ENCODE results near the gene LTBP1. TPM values are rescaled to one million over a fixed set of nuclear protein-coding genes. Genes with fewer than 3 reads are reported as not detected.

Gene LTBP1
- total RNA-seq, 1 experiment from 2014 or later: 2.2 TPM

- no peak for TF ChIP-seq EZH2 (IDR thresholded peaks at IDR 0.05; ENCODE audit: borderline replicate concordance, low read depth, low read length, poor library complexity, severe bottlenecking)
- TF ChIP-seq CTCF (conservative IDR thresholded peaks at IDR 0.05; ENCODE audit: low read depth, low read length): no peak
- Histone ChIP-seq H3K36me3 (ENCODE audit: insufficient read depth, low read length, poor library complexity, severe bottlenecking) (no peaks in the 10 kb centered on the region), H3K4me3 (ENCODE audit: low read depth, low read length, poor library complexity, severe bottlenecking) (no peak overlapping the region), H3K4me1 (ENCODE audit: insufficient read depth, low read length, poor library complexity, severe bottlenecking) (no peaks in the 10 kb centered on the region), H3K9me3 (ENCODE audit: low read depth, low read length, poor library complexity, severe bottlenecking) (no peaks in the 10 kb centered on the region), H3K27ac (ENCODE audit: low read depth, low read length, poor library complexity, severe bottlenecking) (no peak overlapping the region), H3K27me3 (replicated peaks; ENCODE audit: insufficient read depth, low read depth, low read length, poor library complexity) (peaks cover 7% of the 10 kb centered on the region)
- CTCF ChIA-PET: no interaction called here
- intact Hi-C loops (cut with micrococcal nuclease; ENCODE audit: unreplicated experiment): no loop called here
- POLR2A ChIA-PET (ENCODE audit: low non-redundant PET): no interaction called here
- DNase-seq (ENCODE audit: low spot score): no peak
- BruUV-seq (replicated peaks): no TSS peak
Measured at GRCh38 chr2:33196700-33197099, 249.9 kb downstream of the LTBP1 start.

- DNase-seq (ENCODE audit: low spot score): no peak
- CTCF ChIA-PET: no interaction called here
- H3K36me3 ChIP-seq (ENCODE audit: insufficient read depth, low read length, poor library complexity, severe bottlenecking): no peaks in the 10 kb centered on the region
- H3K4me3 ChIP-seq (ENCODE audit: low read depth, low read length, poor library complexity, severe bottlenecking): no peak overlapping the region
- intact Hi-C loops (cut with micrococcal nuclease; ENCODE audit: unreplicated experiment): no loop called here
- no peak overlapping the region for H3K27ac ChIP-seq (ENCODE audit: low read depth, low read length, poor library complexity, severe bottlenecking)
- no peaks in the 10 kb centered on the region for H3K4me1 ChIP-seq (ENCODE audit: insufficient read depth, low read length, poor library complexity, severe bottlenecking)
- peaks cover 7% of the 10 kb centered on the region for H3K27me3 ChIP-seq (replicated peaks; ENCODE audit: insufficient read depth, low read depth, low read length, poor library complexity)
- TF ChIP-seq EZH2 (IDR thresholded peaks at IDR 0.05; ENCODE audit: borderline replicate concordance, low read depth, low read length, poor library complexity, severe bottlenecking) (no peak), CTCF (conservative IDR thresholded peaks at IDR 0.05; ENCODE audit: low read depth, low read length) (no peak)
- H3K9me3 ChIP-seq (ENCODE audit: low read depth, low read length, poor library complexity, severe bottlenecking): no peaks in the 10 kb centered on the region
- POLR2A ChIA-PET (ENCODE audit: low non-redundant PET): no interaction called here
- BruUV-seq (replicated peaks): no TSS peak
Measured at GRCh38 chr2:33197198-33197938, 250.6 kb downstream of the LTBP1 start.

GRCh38 chr2:33202641-33203522 is 256.1 kb downstream of the LTBP1 start:
- Histone ChIP-seq H3K4me3 (ENCODE audit: low read depth, low read length, poor library complexity, severe bottlenecking) (no peak overlapping the region), H3K27ac (ENCODE audit: low read depth, low read length, poor library complexity, severe bottlenecking) (no peak overlapping the region), H3K9me3 (ENCODE audit: low read depth, low read length, poor library complexity, severe bottlenecking) (no peaks in the 10 kb centered on the region), H3K4me1 (ENCODE audit: insufficient read depth, low read length, poor library complexity, severe bottlenecking) (no peaks in the 10 kb centered on the region), H3K27me3 (replicated peaks; ENCODE audit: insufficient read depth, low read depth, low read length, poor library complexity) (no peaks in the 10 kb centered on the region), H3K36me3 (ENCODE audit: insufficient read depth, low read length, poor library complexity, severe bottlenecking) (no peaks in the 10 kb centered on the region)
- TF ChIP-seq EZH2 (IDR thresholded peaks at IDR 0.05; ENCODE audit: borderline replicate concordance, low read depth, low read length, poor library complexity, severe bottlenecking): no peak
- no peak for TF ChIP-seq CTCF (conservative IDR thresholded peaks at IDR 0.05; ENCODE audit: low read depth, low read length)
- no TSS peak for BruUV-seq (replicated peaks)
- ChIA-PET CTCF (no interaction called here), POLR2A (ENCODE audit: low non-redundant PET) (no interaction called here)
- intact Hi-C loops (cut with micrococcal nuclease; ENCODE audit: unreplicated experiment): no loop called here
- DNase-seq (ENCODE audit: low spot score): no peak
